ENCODE results near the gene CCDC50. TPM values are rescaled to one million over a fixed set of nuclear protein-coding genes. Genes with fewer than 3 reads are reported as not detected.

The CCDC50 gene
- total and polyA plus RNA-seq, 2 of the 8 experiments (the other 6 are each of a cell fraction or from before 2014, with no cell fraction given), result 7.3 to 19.2 TPM

- H2BK12ac ChIP-seq (ENCODE audit: low read depth, low read length), result 0 out of 2 replicates have a peak overlapping the region, but pooled peaks have one; percentile 60
- no peak overlapping the region for H3K9ac ChIP-seq (replicated peaks in 1 of 4; ENCODE audit: extremely low read depth in 1 of 4, low read depth in 3 of 4, low read length in 3 of 4)
- no peaks in the 10 kb centered on the region for H3K9me3 ChIP-seq (ENCODE audit: insufficient read depth in 2 of 2, low read depth in 1 of 2, low read length in 1 of 2)
- H4K8ac ChIP-seq (ENCODE audit: extremely low read depth, insufficient read depth, low read length), result no peak overlapping the region
- H3K27ac ChIP-seq (ENCODE audit: low read depth, low read length), result no peak overlapping the region
- no peak overlapping the region for H2BK20ac ChIP-seq (ENCODE audit: low read length)
- no peak overlapping the region for H2AFZ ChIP-seq (ENCODE audit: low read length)
- H3K4me3 ChIP-seq (ENCODE audit: extremely low read depth in 1 of 4, insufficient read depth in 2 of 4, low read depth in 3 of 4, low read length in 4 of 4), result no peak overlapping the region
- FAIRE-seq, result no peak
- no peak overlapping the region for H2BK15ac ChIP-seq (ENCODE audit: low read length)
- peak overlapping the region; percentile 16 for H2BK120ac ChIP-seq (replicated peaks; ENCODE audit: low read depth, low read length)
- no peak overlapping the region for H3K4me2 ChIP-seq (ENCODE audit: insufficient read depth in 1 of 2, low read depth in 2 of 2, low read length in 2 of 2)
- no peaks in the 10 kb centered on the region for H3K79me2 ChIP-seq (ENCODE audit: control insufficient read depth in 1 of 2, insufficient read depth in 2 of 2, low read length in 2 of 2)
- H4K5ac ChIP-seq (ENCODE audit: insufficient read length, low read depth, low read length), result no peak overlapping the region
- WGBS, 2 experiments (ENCODE audit: extremely low coverage in 1 of 2, insufficient coverage in 1 of 2, insufficient read length in 1 of 2, insufficient replicate concordance in 2 of 2, low coverage in 1 of 2, low lambda C conversion rate in 2 of 2, missing lambda C conversion rate in 1 of 2), result 92% methylated on average over 3 of the region's 3 CpGs; no CpG with 5 or more reads in 1 of the 2 experiments
- H3K4me1 ChIP-seq (replicated peaks in 1 of 4; ENCODE audit: control insufficient read depth in 3 of 4, insufficient read depth in 4 of 4, low read length in 3 of 4), result peaks cover 0 to 9% (median 0%) of the 10 kb centered on the region in 4 experiments; a peak in 1 of 7 replicates
- no peaks in the 10 kb centered on the region for H4K20me1 ChIP-seq (replicated peaks in 1 of 2; ENCODE audit: control insufficient read depth in 1 of 2, insufficient read depth in 2 of 2, low read length in 2 of 2)
- H3K4ac ChIP-seq (replicated peaks; ENCODE audit: insufficient read length, low read depth, low read length), result no peak overlapping the region
- H3K36me3 ChIP-seq (ENCODE audit: control insufficient read depth in 2 of 4, insufficient read depth in 4 of 4, low read length in 3 of 4), result no peaks in the 10 kb centered on the region
- H3K23ac ChIP-seq (ENCODE audit: insufficient read length), result no peak overlapping the region
- H3K56ac ChIP-seq (replicated peaks; ENCODE audit: insufficient read length, low read depth, low read length), result no peak overlapping the region
- no peaks in the 10 kb centered on the region for H3K79me1 ChIP-seq (ENCODE audit: low read depth, low read length)
- H3K18ac ChIP-seq (ENCODE audit: extremely low read depth, low read length), result peak overlapping the region; percentile 39; the same call in 1 of the 2 replicates
- no peaks in the 10 kb centered on the region for H3K27me3 ChIP-seq (replicated peaks in 1 of 4; ENCODE audit: control insufficient read depth in 3 of 4, extremely low read depth in 1 of 4, insufficient read depth in 3 of 4, low read length in 3 of 4)
- no peak overlapping the region for H2BK5ac ChIP-seq (ENCODE audit: low read depth, low read length)
- CTCF ChIA-PET (ENCODE audit: partially characterized antibody), result no interaction called here
- H3K23me2 ChIP-seq (ENCODE audit: low read depth, low read length), result no peaks in the 10 kb centered on the region
- no peak overlapping the region for H4K91ac ChIP-seq (replicated peaks; ENCODE audit: insufficient read length, low read length)
- DNase-seq (ENCODE audit: low read depth in 1 of 2, low spot score in 2 of 2), result no peak
- H3K14ac ChIP-seq (ENCODE audit: insufficient read length), result no peak overlapping the region
- POLR2A ChIA-PET (ENCODE audit: partially characterized antibody), result no interaction called here
- H2AK5ac ChIP-seq (ENCODE audit: low read depth, low read length), result no peak overlapping the region
- TF ChIP-seq SIN3A (conservative IDR thresholded peaks at IDR 0.05 in 1 of 2, IDR thresholded peaks at IDR 0.05 in 1 of 2; ENCODE audit: low read depth in 1 of 2, low read length in 2 of 2), result no peak
- TF ChIP-seq TEAD4 (IDR thresholded peaks at IDR 0.05; ENCODE audit: low read depth, low read length), result no peak
- no peak for TF ChIP-seq SIRT6 (IDR thresholded peaks at IDR 0.05; ENCODE audit: low read length)
- no peak for TF ChIP-seq SAP30 (IDR thresholded peaks at IDR 0.05; ENCODE audit: insufficient read depth, insufficient replicate concordance, low read length)
- TF ChIP-seq BACH1 (IDR thresholded peaks at IDR 0.05; ENCODE audit: low read length), result no peak
- TF ChIP-seq SP4 (IDR thresholded peaks at IDR 0.05; ENCODE audit: low read length), result no peak
- no peak for TF ChIP-seq RNF2 (IDR thresholded peaks at IDR 0.05; ENCODE audit: borderline replicate concordance, low read depth, low read length, missing control alignments, poor library complexity, severe bottlenecking)
- TF ChIP-seq TCF12 (IDR thresholded peaks at IDR 0.05; ENCODE audit: low read depth, low read length), result no peak
- TF ChIP-seq POU5F1 (IDR thresholded peaks at IDR 0.05; ENCODE audit: low read depth, low read length), result no peak
- TF ChIP-seq CTCF (IDR thresholded peaks at IDR 0.05; ENCODE audit: control extremely low read depth in 1 of 3, insufficient read depth in 1 of 3, low read depth in 1 of 3, low read length in 3 of 3), result no peak
- no peak for TF ChIP-seq FOSL1 (IDR thresholded peaks at IDR 0.05; ENCODE audit: insufficient read depth, low read depth, low read length)
- TF ChIP-seq JUN (IDR thresholded peaks at IDR 0.05; ENCODE audit: low read depth, low read length), result no peak
Measured at GRCh38 chr3:191390580-191390979, 61.4 kb downstream of the CCDC50 start.

Measured in H1 (cell line).